Measurements from ENCODE around the gene KRT6A. TPM values are rescaled to one million over a fixed set of nuclear protein-coding genes. Genes with fewer than 3 reads are reported as not detected.

The KRT6A gene
- total RNA-seq, 1 donor from 2014 or later, result not detected

- no peak for DNase-seq (ENCODE audit: low read depth in 2 of 2)
Observed at GRCh38 chr12:52524898-52525591, 32.0 kb upstream of the KRT6A start.

- no peak for DNase-seq (ENCODE audit: low read depth in 2 of 2)
Observed at GRCh38 chr12:52524241-52524897, 31.3 kb upstream of the KRT6A start.

GRCh38 chr12:52523824-52524223 is 30.8 kb upstream of the KRT6A start:
- no peak for DNase-seq (ENCODE audit: low read depth in 2 of 2)

GRCh38 chr12:52522346-52523011 is 29.4 kb upstream of the KRT6A start:
- DNase-seq (ENCODE audit: low read depth in 2 of 2), result no peak

GRCh38 chr12:52521568-52522266 is 28.7 kb upstream of the KRT6A start:
- DNase-seq (ENCODE audit: low read depth in 2 of 2), result no peak

GRCh38 chr12:52521175-52521567 is 28.1 kb upstream of the KRT6A start:
- DNase-seq (ENCODE audit: low read depth in 2 of 2), result peak in 1 of 2 donors; percentile 8

GRCh38 chr12:52519826-52520662 is 27.0 kb upstream of the KRT6A start, which contains the start of gene KRT5:
Gene KRT5, minus strand, starts transcription at chr12:52520394. Its CDS starts 98 bp downstream, at chr12:52520296.
- no peak for DNase-seq (ENCODE audit: low read depth in 2 of 2)

- DNase-seq (ENCODE audit: low read depth in 2 of 2), result no peak
Observed at GRCh38 chr12:52519387-52519703, 26.3 kb upstream of the KRT6A start.

GRCh38 chr12:52518574-52519386 is 25.7 kb upstream of the KRT6A start:
- DNase-seq (ENCODE audit: low read depth in 2 of 2), result no peak

- DNase-seq (ENCODE audit: low read depth in 2 of 2), result no peak
Observed at GRCh38 chr12:52517888-52518287, 24.8 kb upstream of the KRT6A start.

GRCh38 chr12:52517005-52517835 is 24.2 kb upstream of the KRT6A start:
- DNase-seq (ENCODE audit: low read depth in 2 of 2), result no peak

GRCh38 chr12:52515927-52516831 is 23.1 kb upstream of the KRT6A start:
- no peak for DNase-seq (ENCODE audit: low read depth in 2 of 2)

GRCh38 chr12:52515319-52515646 is 22.2 kb upstream of the KRT6A start:
- DNase-seq (ENCODE audit: low read depth in 2 of 2), result no peak

- no peak for DNase-seq (ENCODE audit: low read depth in 2 of 2)
Observed at GRCh38 chr12:52514471-52515318, 21.6 kb upstream of the KRT6A start.

GRCh38 chr12:52513736-52514135 is 20.7 kb upstream of the KRT6A start:
- no peak for DNase-seq (ENCODE audit: low read depth in 2 of 2)

GRCh38 chr12:52508211-52508610 is 15.2 kb upstream of the KRT6A start:
- no peak for DNase-seq (ENCODE audit: low read depth in 2 of 2)

GRCh38 chr12:52506858-52507715 is 14.0 kb upstream of the KRT6A start:
- DNase-seq (ENCODE audit: low read depth in 2 of 2), result peak in 1 of 2 donors; percentile 29

Data from dermis microvascular lymphatic vessel endothelial cell (primary cell).